Measurements from ENCODE around the gene USP44. TPM values are rescaled to one million over a fixed set of nuclear protein-coding genes. Genes with fewer than 3 reads are reported as not detected.

Gene USP44
- total and polyA plus RNA-seq, 2 of the 13 experiments (the other 11 are each of a cell fraction or from before 2014, with no cell fraction given), result 0.05 to 0.07 TPM

- TF ChIP-seq TFDP2 (CRISPR knock-in tag; IDR thresholded peaks at IDR 0.05) (peak; percentile 83), SOX6 (IDR thresholded peaks at IDR 0.05) (no peak), SOX6 (CRISPR knock-in tag; IDR thresholded peaks at IDR 0.05) (peak; percentile 61), KMT2B (CRISPR knock-in tag; IDR thresholded peaks at IDR 0.05) (peak; percentile 98), ZNF446 (CRISPR knock-in tag; IDR thresholded peaks at IDR 0.05) (no peak), MEIS2 (CRISPR knock-in tag; IDR thresholded peaks at IDR 0.05) (no peak), ZMYM4 (CRISPR knock-in tag; IDR thresholded peaks at IDR 0.05) (peak; percentile 91), PCBP2 (optimal IDR thresholded peaks at IDR 0.05; ENCODE audit: low read depth, low read length, poor library complexity, severe bottlenecking) (no peak), ZBTB46 (CRISPR knock-in tag; IDR thresholded peaks at IDR 0.05; ENCODE audit: borderline replicate concordance) (no peak), MEIS1 (CRISPR knock-in tag; IDR thresholded peaks at IDR 0.05; ENCODE audit: borderline replicate concordance) (no peak), ZNF772 (CRISPR knock-in tag; IDR thresholded peaks at IDR 0.05) (peak; percentile 57; the same call in 1 of the 2 replicates), ZNF296 (CRISPR knock-in tag; conservative IDR thresholded peaks at IDR 0.05) (no peak), ARID3A (IDR thresholded peaks at IDR 0.05; ENCODE audit: low read depth, low read length) (no peak; the same call in 1 of the 2 replicates), ATRX (CRISPR knock-in tag; IDR thresholded peaks at IDR 0.05; ENCODE audit: borderline replicate concordance) (no peak), TARDBP (CRISPR knock-in tag; IDR thresholded peaks at IDR 0.05) (peak; percentile 88), MBNL3 (CRISPR knock-in tag; conservative IDR thresholded peaks at IDR 0.05) (no peak), ZNF326 (CRISPR knock-in tag; IDR thresholded peaks at IDR 0.05; ENCODE audit: borderline replicate concordance) (no peak), SRSF1 (optimal IDR thresholded peaks at IDR 0.05; ENCODE audit: low read depth, low read length) (no peak), ZNF644 (CRISPR knock-in tag; IDR thresholded peaks at IDR 0.05; ENCODE audit: low read depth) (0 out of 2 replicates have a peak, but pooled peaks have one; percentile 53), PHF21A (CRISPR knock-in tag; IDR thresholded peaks at IDR 0.05) (peak; percentile 81; the same call in 1 of the 2 replicates), PTBP1 (IDR thresholded peaks at IDR 0.05; ENCODE audit: low read depth, low read length, poor library complexity, severe bottlenecking) (no peak), ZNF761 (CRISPR knock-in tag; conservative IDR thresholded peaks at IDR 0.05) (no peak), ZNF674 (CRISPR knock-in tag; IDR thresholded peaks at IDR 0.05; ENCODE audit: low read depth) (no peak), TIGD3 (CRISPR knock-in tag; IDR thresholded peaks at IDR 0.05; ENCODE audit: borderline replicate concordance) (peak; percentile 42; the same call in 1 of the 2 replicates), RBFOX2 (IDR thresholded peaks at IDR 0.05; ENCODE audit: low read depth, low read length) (peak; percentile 94)
These were observed 77.2 kb downstream of the USP44 start, which contains the start of gene METAP2 (continued) for GRCh38 chr12:95473884-95474659.

Measured in HepG2 (cell line).